HG02610 (cell line): ENCODE data around the gene TCTN2.

ENCODE experiments used
- ATAC-seq: cut with Tn5 transposase; IDR thresholded peaks from one replicate; pipeline ENCODE4 v1.9.1; 2021; ENCODE audit warnings: mild to moderate bottlenecking, moderate library complexity; ENCODE audit not compliant: unreplicated experiment

TCTN2 gene

DNA sequence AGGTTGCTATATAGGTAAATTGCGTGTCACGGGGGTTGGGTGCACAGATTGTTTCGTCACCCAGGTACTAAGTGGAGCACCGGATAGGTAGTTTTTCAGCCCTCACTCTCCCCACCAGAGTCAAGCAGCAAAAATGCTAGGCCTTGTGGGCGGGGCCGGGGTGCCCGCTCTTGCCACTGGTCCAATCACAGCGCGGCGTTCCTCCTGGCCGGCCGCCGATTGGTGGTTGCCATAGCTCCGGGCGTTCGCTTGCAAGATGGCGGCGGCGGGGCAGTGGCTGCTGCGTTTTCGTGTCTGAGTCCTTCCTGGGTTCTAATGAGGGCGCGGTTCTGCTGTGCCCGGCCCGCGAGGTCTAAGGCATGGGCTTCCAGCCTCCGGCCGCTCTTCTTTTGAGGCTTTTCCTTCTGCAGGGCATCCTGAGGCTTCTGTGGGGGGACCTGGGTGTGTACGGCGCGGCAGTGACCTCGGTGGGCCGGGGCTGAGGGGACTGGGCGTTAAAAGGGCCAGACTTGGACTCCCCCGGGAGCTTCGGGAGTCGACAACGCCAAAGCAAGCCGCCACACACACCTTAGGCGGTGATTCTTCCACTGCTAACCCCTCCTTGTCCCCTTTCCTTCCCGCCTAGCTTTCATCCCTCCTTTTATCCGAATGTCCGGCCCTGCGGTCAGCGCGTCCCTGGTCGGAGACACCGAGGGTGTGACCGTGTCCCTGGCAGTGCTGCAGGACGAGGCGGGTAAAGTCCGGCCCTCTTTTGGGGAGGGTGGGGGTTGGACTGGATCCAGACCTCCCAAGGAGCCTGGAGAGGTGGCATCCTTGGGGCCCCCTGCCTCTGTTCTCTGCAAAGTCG, at the start of gene TCTN2:
TCTN2 (plus strand) TSS at position 232 of the 847 bp plus-strand sequence; CDS start at position 360, 128 bp downstream.
- ATAC-seq = peak; percentile 99

DNA sequence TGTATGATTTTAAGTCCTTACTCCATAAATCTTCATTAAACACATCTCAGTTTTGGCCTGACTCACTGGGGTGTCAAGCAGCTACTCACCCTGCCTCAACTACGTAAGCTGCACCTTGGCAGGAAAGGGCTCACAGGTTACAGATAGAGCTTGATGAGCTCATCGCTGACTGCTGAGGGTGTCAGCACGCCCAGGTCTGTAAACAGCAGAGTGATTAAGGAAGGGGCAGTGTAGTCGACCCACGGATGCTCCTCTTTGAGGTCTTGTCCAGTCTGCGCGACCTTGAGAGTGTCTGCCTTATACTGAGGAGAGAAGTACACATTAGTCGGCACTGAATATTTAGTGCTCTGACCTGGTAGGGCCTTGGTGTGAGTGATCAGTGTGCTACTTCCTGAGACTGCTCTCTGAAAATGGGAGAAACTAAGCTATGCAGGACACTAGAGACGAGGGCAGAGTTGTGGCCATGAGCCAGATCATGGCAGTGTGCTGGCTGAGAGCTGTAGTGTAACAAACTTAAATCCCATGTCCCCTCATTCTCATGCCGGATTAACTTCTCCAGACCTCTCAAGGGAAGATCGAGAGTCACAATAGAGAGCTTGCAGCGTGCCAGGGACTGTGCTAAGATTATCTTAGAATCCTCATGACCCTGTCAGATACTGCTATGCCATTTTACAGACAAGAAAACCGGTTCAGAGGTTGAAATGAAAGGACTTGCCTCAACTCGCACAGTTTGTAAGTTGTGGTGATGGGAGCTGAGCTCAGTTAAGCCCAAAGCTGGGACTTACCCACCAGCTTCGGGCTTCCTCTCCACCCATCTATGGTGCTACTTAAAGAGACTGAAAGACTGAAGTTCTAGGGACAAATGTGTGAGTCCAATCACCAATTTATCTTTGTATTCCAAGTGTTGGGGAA, 49.0 kb upstream of the TCTN2 start:
- no peak for ATAC-seq

DNA sequence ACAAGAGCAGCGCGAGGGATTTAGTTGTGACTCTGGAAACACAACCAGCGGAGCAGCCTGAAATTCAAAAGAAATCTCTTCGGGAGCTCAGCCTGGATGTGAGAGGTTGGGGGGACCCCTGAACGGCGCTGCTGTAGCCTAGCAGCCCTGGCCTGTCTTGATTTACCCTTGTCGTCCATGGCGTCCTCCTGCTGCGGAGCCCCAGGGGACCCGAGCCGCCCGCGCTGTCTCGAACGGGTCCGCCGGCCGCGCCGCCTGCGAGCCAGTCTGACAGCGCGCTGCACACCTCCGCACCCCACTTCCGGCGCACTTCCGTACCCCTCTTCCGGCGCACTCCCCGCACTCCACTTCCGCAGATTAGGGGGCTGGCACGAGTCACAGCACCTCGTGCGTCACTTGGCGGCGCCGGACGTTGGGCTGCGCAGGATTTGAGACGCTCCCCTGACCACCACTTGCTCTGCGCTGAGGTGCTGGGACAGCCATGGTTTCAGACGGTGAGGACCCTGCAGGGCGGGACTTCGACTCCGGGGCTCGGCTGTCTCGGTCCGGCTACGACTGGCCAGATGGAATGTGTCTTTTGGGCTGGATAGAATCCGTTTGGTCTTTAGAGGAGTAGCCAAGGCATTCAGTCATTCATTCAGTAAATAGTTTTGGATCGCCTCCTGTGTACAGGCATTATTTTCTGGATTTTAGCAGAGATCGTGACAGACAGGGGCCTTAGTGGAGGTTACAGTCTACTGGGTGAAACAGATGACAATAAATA, 37.4 kb upstream of the TCTN2 start, which contains the start of the genes EIF2B1 and GTF2H3:
EIF2B1 (minus strand) TSS at position 308 of the 763 bp plus-strand sequence; CDS start at position 179, 129 bp downstream.
GTF2H3 (plus strand) TSS at position 451 of the 763 bp plus-strand sequence; CDS start at position 482, 31 bp downstream.
- ATAC-seq = peak; percentile 94

DNA sequence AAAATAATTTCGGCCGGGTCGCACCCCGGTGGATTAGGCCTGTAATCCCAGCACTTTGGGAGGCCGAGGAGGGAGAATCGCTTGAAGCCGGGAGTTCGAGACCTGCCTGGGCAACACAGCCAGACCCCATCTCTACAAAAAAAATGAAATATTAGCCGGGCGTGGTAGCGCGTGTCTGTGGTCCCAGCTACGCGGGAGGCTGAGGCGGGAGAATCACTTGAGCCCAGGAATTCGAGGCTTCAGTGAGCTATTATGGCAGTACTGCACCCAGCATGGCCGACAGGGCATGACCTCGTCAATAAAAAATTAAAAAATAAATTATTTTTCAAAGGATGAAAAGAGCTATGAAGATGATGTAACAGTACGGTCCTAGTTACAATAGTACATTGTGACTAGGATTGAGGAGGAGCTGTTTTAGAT, 36.8 kb upstream of the TCTN2 start:
- ATAC-seq = no peak

DNA sequence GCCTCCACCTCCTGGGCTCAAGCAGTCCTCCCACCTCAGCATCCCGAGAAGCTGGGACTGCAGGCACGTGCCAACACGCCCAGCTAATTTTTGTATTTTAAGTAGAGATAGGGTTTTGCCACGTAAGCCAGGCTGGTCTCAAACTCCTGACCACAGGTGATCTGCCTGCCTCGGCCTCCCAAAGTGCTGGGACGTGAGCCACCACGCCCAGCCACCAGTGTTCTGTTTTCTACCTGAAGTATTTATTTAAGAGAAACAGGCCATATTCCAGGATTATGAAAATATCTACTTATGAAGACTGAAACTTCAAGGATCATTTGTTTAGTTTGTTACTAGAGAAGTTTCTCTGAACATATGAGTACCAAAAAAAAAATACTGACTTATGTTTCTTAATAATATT, 27.0 kb upstream of the TCTN2 start:
- no peak for ATAC-seq

DNA sequence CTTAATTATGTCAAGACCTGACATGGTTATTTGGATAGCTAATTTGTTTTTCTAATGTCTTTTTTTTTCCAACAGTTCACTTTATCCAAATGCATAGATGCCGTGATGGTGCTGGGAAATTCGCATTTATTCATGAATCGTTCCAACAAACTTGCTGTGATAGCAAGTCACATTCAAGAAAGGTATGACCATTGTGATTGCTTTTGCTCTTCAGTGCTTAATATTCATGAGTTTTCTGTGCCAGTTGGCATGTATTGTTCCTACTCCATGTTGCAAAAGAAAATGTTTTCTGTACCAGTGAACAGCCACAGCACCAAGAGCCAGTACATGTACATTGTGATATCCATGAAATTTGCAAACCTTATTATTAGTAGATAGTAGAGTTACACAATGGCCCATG, 25.5 kb upstream of the TCTN2 start:
- no peak for ATAC-seq

DNA sequence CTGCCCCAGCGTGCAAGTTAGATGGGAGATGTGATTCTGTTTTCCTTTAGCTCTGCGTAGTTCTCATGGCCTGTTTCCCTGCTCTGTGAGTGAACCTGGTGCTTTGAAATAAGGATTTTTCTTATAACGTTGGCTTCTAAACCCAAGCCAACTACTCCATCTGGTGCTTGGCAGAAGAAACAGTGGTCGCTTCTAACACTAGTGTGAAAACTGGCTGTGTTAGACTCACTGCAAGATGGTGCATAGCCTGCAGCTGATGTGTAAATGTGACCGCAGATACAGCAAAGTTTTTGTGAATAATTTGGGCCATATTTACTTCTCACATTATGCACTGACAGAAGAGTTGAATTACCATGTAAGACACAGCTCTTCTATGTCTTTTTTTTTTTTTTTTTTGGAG, 25.0 kb upstream of the TCTN2 start:
- ATAC-seq = no peak

DNA sequence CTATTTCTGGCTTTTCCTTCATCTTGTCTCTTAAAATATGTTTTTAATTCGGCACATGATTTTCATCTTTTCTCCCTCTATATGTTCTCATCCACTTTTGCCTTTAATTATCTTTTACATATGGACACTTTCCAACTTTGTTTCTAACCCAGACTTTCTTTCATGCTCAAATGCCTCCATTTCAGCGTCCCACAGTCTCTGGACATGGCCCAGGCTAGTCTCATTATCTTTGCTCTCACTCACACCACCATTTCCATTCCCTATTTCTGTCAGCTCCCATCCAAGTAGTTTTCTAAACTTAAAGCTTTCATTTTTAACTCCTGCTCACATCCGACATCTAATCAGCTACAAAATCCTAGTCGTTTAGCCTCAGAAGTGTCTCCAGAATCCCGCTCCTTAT, 22.5 kb upstream of the TCTN2 start:
- ATAC-seq = no peak

DNA sequence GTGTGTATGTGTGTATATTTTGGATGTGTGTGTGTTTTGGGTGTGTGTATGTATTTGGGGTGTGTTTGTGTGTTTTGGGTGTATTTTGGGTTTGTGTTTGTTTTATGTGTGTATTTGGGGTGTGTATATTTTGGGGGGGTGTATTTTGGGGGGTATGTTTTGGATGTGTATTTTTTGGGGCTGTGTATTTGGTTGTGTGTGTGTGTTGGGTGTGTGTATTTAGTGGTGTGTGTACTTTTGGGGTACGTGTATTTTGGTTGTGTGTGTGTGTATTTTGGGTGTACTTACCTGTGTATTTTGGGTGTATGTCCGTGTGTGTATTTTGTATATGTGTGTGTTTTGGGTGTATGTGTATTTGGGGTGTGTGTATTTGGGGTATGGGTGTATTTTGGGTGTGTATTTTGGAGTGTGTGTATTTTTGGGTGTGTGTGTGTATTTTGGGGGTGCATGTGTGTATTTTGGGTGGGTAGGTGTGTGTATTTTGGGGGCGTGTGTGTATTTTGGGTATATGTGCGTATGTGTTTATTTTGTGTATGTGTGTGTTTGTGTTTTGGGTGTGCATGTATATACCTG, 16.7 kb upstream of the TCTN2 start:
- no peak for ATAC-seq

DNA sequence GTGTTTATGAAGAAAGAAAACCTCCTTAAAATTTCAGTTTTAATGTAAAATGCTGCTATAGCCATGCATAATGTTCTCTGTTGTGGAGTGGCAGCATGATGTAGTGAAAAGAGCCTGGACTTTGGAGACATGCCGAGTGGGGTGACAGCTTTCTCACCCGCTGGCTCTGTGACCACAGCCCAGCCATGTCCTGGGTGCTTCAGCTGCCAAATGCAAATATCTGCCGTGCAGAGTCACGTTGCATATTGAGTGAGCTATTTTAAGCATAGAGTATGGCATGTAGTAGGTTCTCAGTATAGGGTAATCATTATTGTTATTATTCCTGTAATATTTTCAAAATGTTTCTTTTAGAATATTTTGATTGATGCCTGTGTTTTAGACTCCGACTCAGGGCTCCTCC, 15.5 kb upstream of the TCTN2 start:
- peak; percentile 84 for ATAC-seq

DNA sequence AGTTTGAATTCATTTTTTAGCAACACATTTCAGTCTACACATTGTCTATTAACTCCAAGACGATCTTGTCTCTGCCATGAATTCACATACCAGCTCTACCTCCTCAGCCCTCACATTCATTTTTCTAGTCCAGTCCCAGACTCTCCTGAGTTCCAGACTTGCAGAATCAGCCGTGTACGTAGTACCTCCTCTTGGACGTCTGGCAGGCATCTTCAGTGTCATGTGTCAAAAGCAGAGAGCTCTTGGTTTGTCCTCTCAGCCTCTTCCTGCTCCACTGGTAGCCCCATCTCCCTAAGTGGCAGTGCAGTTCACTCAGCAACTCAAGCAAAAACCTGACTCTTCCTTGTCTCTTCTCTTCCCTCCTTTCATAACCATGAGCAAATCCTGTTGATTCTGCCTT, 14.5 kb upstream of the TCTN2 start:
- no peak for ATAC-seq

DNA sequence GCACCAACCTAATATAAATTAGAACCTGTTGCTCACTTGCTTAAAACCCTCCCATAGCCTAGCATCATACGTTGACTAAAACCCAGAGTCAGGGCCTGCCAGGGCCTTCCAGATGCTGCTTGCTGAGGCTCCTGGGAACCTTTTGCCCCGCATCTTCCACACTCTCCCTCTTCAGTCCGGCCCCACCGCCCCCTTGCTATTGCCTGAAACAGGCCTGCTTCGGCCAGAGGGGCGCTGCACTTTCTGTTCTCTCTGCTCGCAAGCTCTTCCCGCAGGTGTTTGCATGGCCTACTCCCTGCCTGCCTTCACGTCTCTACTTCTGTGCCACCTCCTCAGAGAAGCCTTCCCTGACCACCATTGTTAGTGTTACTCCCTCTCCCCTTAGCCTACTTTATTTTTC, 13.7 kb upstream of the TCTN2 start:
- no peak for ATAC-seq

DNA sequence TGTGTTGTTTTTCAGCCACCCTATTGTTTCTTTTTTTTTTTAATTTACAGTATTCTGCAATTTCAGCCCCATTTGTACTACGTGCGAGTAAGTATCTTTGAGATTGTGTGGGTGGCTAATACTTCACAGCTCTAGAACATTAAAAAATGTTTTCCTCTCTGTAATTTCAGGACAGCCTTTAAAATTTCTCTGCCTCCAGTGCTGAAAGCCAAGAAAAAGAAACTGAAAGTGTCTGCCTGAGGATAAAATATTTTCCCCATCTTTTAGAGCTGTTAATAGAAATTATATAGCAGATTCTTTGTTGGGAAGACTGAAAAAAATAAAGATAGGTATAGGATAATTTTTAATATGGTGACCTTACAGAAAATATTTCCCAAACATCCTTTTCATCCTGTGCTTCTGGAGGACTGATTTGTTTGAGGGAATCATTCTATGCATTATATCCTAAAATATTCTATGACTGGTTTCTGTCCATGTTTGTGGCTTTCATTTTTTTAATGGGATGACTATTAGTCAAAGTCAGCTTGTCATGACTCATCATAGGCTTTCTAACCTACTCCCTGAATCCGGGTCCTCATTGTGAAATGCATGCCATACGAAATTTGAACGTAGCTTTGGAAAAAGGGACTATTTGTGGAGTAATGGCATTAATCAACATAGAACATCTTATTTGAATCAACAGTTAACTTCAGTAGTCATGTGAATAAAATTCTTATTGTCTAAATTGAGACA, 10.8 kb upstream of the TCTN2 start:
- peak; percentile 41 for ATAC-seq

DNA sequence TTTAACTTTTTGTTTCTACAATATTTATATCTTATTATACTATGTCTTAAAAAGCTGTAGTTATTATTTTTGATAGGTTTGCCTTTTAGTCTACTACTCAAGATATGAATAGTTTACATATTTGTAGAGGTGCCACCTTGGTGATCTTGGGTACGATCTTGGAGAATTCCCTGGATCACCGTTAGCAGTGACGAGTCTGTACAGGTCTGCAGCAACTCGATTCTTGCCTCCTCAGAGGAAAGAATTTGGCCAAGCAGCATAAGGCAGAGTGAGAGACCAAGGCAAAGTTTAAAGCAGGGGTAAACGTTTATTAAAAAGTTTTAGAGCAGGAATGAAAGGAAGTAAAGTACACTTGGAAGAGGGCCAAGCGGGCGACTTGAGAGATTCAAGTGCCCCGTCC, 3.1 kb upstream of the TCTN2 start:
- ATAC-seq = no peak

DNA sequence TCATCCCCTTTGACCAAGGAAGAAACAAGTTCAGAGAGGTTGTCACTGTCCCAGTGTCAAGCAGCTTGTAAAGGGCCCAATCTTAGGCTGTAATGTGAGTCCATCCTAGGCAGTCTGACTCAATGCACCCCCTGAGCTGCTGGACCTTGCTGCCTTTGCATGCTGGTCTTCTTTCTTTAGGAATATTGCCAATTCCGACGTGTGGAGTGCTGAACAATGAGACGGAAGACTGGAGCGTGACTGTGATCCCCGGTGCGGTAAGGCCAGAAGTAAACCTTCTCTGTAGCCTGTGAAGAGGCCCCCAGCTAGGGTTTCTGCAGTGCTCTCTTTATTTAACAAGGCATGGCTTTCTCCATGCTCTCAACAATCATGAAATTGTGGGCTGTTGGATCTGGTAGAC, 963 bp downstream of the TCTN2 start:
- ATAC-seq = no peak

DNA sequence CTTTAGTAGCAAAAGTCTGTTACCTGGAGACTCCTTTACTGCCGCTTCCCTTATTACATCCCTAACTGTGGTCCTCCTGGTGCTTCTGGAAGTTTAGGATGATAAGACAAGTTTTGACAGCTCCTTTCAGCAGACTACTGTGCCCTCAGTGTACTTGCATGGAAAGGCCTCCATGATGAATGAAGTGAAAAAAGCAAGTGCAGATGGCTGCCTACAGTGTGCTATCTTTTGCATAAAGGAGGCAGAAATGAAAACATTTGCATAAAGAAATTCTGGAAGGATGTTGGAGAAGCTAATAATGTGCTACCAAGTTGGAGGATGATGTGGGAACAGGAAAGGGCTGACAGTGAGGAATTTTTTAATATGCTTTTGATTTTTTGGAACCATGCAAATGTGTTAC, 4.5 kb downstream of the TCTN2 start:
- no peak for ATAC-seq

DNA sequence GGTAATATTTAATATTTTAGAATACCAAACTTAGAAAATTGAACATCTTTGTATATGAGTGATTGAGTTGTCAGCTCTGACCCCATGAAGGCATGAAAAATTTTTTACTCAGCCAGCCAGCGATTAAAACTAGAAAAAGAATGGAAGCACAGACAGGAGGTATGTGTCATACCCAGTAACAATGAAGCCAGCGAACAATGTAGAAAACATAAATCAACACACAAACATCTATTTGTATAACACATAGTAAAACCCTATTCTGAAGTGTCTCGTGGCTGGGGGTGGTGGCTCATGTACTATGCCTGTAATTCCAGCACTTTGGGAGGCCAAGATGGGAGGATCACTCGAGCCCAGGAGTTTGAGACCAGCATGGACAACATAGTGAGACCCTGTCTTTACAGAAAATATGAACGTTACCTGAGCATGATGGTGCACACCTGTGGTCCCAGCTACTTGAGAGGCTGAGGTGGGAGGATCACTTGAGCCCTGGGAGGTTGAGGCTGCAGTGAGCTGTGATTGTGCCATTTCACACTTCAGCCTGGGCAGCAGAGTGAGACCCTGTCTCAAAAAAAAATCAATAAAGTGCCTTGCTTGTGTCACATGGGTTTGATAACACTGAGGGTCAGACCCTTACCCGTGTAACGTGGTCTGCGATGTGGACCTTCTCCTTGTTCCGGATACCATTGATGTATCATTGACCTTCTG, 5.9 kb downstream of the TCTN2 start:
- ATAC-seq = no peak

DNA sequence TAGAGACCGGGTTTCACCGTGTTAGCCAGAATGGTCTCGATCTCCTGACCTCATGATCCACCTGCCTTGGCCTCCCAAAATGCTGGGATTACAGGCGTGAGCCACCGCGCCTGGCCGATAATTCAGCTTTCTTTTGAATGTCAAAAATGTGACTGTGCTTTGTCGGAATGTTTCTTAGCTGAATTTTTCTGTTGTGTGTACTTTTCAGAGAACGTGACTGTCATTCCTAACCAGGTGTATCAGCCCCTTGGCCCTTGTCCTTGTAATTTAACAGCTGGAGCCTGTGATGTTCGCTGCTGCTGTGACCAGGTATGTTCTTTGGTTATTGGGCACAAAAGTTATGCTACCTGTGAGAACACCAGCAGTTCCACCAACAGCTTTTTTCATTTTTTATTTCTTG, 8.1 kb downstream of the TCTN2 start:
- ATAC-seq = no peak

DNA sequence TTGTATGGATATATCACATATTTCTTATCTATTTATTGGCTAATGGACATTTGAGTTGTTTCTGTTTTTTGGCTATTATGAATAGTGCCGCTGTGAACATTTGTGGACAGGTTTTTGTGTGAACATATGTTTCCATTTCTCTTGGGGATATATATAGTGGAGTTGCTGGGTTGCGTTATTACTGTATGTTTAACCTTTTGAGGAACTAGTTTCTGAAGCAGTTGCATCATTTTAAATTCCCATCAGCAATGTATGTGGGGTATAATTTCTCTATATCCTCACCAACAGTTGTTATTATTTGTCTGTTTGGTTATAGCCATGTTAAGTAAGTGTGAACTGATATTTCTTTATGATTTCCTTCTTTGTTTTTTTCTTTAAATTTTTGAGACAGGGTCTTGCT, 10.7 kb downstream of the TCTN2 start:
- peak; percentile 49 for ATAC-seq
